Keratinocyte (primary cell): ENCODE measurements around the gene KIF11. TPM values are rescaled to one million over a fixed set of nuclear protein-coding genes. Genes with fewer than 3 reads are reported as not detected.

ENCODE experiments used
- DNase-seq: peaks from one replicate; pipeline ENCODE4 v3.0.0-alpha.2; 2011; ENCODE audit warnings: low read depth, missing footprints, low spot score
- FAIRE-seq: peaks from 2 replicates; lab custom pipeline; 2011; peaks lifted over from hg19 to GRCh38; lab: Jason Lieb, UNC
- H2AFZ ChIP-seq: 2 replicates; pipeline ENCODE4 v1.6.0; 2012; ENCODE audit warnings: low read length, control low read depth, inconsistent platforms; ENCODE audit not compliant: control insufficient read depth
- H3K27ac ChIP-seq: 2 replicates; pipeline ENCODE4 v1.5.1; 2011; ENCODE audit warnings: low read length; ENCODE audit not compliant: control insufficient read depth, insufficient read depth
- H3K27me3 ChIP-seq: 3 replicates; pipeline ENCODE4 v1.6.0; 2011; ENCODE audit warnings: low read length; ENCODE audit not compliant: control insufficient read depth, insufficient read depth; ENCODE audit errors: extremely low read depth
- H3K36me3 ChIP-seq, 2 experiments: 2 replicates in 1 of 2; 3 replicates in 1 of 2; pipeline ENCODE4 v1.5.1; 2011; ENCODE audit warnings: low read length in 2 of 2, mild to moderate bottlenecking in 1 of 2; ENCODE audit not compliant: control insufficient read depth in 2 of 2, insufficient read depth in 2 of 2; ENCODE audit errors: extremely low read depth in 1 of 2
- H3K4me1 ChIP-seq: 3 replicates; pipeline ENCODE4 v1.5.1; 2011; ENCODE audit warnings: low read length; ENCODE audit not compliant: control insufficient read depth, insufficient read depth; ENCODE audit errors: extremely low read depth
- H3K4me2 ChIP-seq: 3 replicates; pipeline ENCODE4 v1.6.0; 2011; ENCODE audit warnings: low read depth, low read length; ENCODE audit not compliant: control insufficient read depth, insufficient read depth; ENCODE audit errors: extremely low read depth
- H3K4me3 ChIP-seq, 3 experiments: fragments of 200-600 bp in 1 of 3; sonication (generic) in 1 of 3; 2 replicates in 2 of 3; 3 replicates in 1 of 3; pipeline ENCODE4 v1.5.1; 2011 to 2016; ENCODE audit warnings: low read length in 3 of 3, mild to moderate bottlenecking in 3 of 3, control low read depth in 2 of 3, inconsistent platforms in 1 of 3, low read depth in 1 of 3, mixed read lengths in 1 of 3, mixed run types in 1 of 3, moderate library complexity in 1 of 3; ENCODE audit not compliant: control insufficient read depth in 2 of 3, insufficient read depth in 2 of 3; ENCODE audit errors: extremely low read depth in 1 of 3
- H3K79me2 ChIP-seq: 2 replicates; pipeline ENCODE4 v1.6.0; 2012; ENCODE audit warnings: low read length; ENCODE audit not compliant: control insufficient read depth, insufficient read depth
- H3K9ac ChIP-seq: 3 replicates; pipeline ENCODE4 v1.6.0; 2011; ENCODE audit warnings: low read length; ENCODE audit not compliant: control insufficient read depth, insufficient read depth; ENCODE audit errors: extremely low read depth
- H3K9me1 ChIP-seq: 3 replicates; pipeline ENCODE4 v1.6.0; 2011; ENCODE audit warnings: low read length; ENCODE audit not compliant: control insufficient read depth, insufficient read depth; ENCODE audit errors: extremely low read depth
- H3K9me3 ChIP-seq: 2 replicates; pipeline ENCODE4 v1.5.1; 2012; ENCODE audit warnings: low read depth, low read length; ENCODE audit not compliant: control insufficient read depth
- H4K20me1 ChIP-seq: 3 replicates; pipeline ENCODE4 v1.6.0; 2011; ENCODE audit warnings: low read length; ENCODE audit not compliant: control insufficient read depth, insufficient read depth; ENCODE audit errors: extremely low read depth
- EZH2 ChIP-seq: IDR thresholded peaks from one replicate; pipeline ENCODE4 v1.6.1; 2012; ENCODE audit warnings: inconsistent platforms, mild to moderate bottlenecking, low read length, moderate library complexity
- dilution Hi-C: fragments of 300-500 bp; cut with MboI; formaldehyde crosslinking; loops from one replicate; pipeline ENCODE4 v1.7.0; 2020; ENCODE audit warnings: low sequenced_read_pairs; ENCODE audit not compliant: extremely low pct_ligation_motif_present
- polyA plus RNA-seq, 5 experiments: library from polyadenylated mRNA; depleted of rRNA in 3 of 5; stranded (reverse) in 3 of 5; stranded (forward) in 1 of 5; unstranded in 1 of 5; fragments of >200 nt; gene quantifications; 1 replicate in 1 of 5; 2 replicates in 3 of 5; 3 replicates in 1 of 5; pipeline versions ENCODE4 v1.2.1 to v1.2.3, GENCODE V29; 2011 to 2012; ENCODE audit warnings: missing spikeins in 2 of 5, low read depth in 1 of 5, low replicate concordance in 1 of 5
- TF ChIP-seq, protein P1 (sequence below), 3 experiments: IDR thresholded peaks in 1 of 3; conservative IDR thresholded peaks in 1 of 3; optimal IDR thresholded peaks in 1 of 3; 2 replicates in 2 of 3; 3 replicates in 1 of 3; pipeline versions ENCODE3 to v1.5.1; 2011; ENCODE audit warnings: low read length in 3 of 3, mild to moderate bottlenecking in 3 of 3, moderate library complexity in 2 of 3, control low read depth in 1 of 3, inconsistent platforms in 1 of 3; ENCODE audit not compliant: insufficient read depth in 2 of 3; ENCODE audit errors: extremely low read depth in 1 of 3

KIF11 gene
- polyA plus RNA-seq, 1 donor (not counting 4 experiments of a cell fraction or from before 2014, with no cell fraction given): 10.6 TPM

DNA sequence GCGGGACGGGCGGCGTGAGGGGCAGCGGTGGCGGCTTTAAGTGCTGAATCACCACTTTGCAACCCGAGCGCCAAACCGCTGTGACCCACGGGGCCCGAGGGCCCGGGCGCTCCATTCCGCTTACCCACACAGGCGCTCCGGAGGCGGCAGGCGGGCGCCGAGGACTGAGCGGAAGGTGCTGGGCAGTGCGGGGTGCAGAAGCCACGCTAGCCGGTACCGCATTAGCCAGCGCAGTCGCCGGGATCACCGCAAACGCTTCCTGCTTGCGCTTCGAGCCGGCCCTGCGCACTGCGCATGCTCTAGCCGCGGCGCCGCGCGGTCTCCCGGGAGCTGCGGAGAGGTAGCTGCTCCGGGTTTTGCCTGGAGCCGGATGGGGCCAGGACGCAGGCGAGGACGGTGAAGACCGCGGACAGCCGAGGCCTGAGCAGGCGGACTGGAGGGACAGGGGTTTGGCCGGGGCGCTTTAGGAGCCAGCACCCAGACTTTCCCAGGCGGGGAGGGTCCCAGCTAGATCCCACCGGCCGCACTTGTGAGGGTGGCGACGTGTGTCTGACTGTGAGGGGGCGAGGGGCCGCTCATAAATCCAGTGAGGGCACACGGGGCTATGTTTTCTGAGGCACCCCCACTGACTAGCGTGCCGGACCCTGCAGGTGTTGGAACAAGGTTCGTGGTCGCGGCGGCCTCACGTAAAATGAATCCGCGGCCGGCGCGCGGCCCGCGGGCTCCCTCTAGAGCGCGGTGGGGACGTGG lies 19.0 kb upstream of the KIF11 start, which contains the start of gene IDE:
Gene IDE (minus strand): TSS at position 296 of the 750 bp plus-strand sequence. CDS start 74 bp downstream, at position 222.
- FAIRE-seq (no peak), DNase-seq (no peak)
- Histone ChIP-seq H4K20me1 (no peaks in the 10 kb centered on the region), H3K4me1 (peaks cover 26% of the 10 kb centered on the region), H3K9me3 (no peaks in the 10 kb centered on the region), H3K9ac (peak within 1 kb of the TSS; percentile 91), H3K9me1 (no peaks in the 10 kb centered on the region), H3K27ac (peak within 1 kb of the TSS; percentile 87), H3K36me3 (no peaks in the 10 kb centered on the region), H3K27me3 (no peaks in the 10 kb centered on the region), H3K4me2 (peak within 1 kb of the TSS; percentile 97), H3K79me2 (peaks cover 33% of the 10 kb centered on the region), H3K4me3 (peak within 1 kb of the TSS; percentile 66 to 93 (median 83)), H2AFZ (peak within 1 kb of the TSS; percentile 95)
- dilution Hi-C loops: no loop called here
- no peak for TF ChIP-seq EZH2
- TF ChIP-seq, protein P1, sequence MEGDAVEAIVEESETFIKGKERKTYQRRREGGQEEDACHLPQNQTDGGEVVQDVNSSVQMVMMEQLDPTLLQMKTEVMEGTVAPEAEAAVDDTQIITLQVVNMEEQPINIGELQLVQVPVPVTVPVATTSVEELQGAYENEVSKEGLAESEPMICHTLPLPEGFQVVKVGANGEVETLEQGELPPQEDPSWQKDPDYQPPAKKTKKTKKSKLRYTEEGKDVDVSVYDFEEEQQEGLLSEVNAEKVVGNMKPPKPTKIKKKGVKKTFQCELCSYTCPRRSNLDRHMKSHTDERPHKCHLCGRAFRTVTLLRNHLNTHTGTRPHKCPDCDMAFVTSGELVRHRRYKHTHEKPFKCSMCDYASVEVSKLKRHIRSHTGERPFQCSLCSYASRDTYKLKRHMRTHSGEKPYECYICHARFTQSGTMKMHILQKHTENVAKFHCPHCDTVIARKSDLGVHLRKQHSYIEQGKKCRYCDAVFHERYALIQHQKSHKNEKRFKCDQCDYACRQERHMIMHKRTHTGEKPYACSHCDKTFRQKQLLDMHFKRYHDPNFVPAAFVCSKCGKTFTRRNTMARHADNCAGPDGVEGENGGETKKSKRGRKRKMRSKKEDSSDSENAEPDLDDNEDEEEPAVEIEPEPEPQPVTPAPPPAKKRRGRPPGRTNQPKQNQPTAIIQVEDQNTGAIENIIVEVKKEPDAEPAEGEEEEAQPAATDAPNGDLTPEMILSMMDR (optimal IDR thresholded peaks at IDR 0.05 in 1 of 3, IDR thresholded peaks at IDR 0.05 in 1 of 3, conservative IDR thresholded peaks at IDR 0.05 in 1 of 3; ENCODE audit: extremely low read depth in 1 of 3, insufficient read depth in 2 of 3, low read length in 3 of 3): peak; percentile 70 to 94 (median 93)

DNA sequence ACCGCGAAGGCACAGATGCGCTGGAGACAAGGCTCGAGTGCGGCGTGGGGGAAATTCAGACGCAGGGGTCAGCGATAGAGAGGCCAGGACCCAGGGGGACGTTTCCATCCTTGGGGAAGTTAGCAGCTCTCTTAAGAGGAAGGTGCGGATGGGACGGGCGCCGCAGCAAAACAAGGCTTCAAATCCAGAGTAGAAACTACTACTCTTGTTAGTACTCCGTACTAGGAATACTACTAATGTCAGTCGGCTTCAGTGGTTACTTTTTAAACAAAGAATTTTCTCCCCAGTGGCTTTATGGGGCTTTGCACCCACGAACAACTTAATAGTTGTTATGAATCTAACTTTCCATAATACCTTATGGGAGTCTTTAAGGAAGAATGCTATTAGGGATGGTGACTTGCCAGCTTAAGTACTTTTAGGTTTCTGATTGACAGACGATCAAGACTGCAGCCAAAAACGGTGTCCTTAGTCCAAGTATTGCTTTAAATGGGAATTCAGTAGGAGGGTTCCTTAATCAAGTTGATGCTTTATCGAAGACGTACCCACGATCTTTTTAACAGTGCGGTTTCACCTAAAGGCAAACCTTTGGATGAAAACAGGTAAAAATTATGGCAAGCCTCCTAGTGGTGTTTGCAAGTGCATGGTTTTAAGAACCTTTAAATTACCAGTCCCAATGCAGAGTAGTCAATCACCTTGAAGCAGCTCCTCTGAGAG lies 18.2 kb upstream of the KIF11 start:
- Histone ChIP-seq H3K9ac (peak overlapping the region; percentile 91), H3K4me1 (peaks cover 23% of the 10 kb centered on the region), H3K36me3 (no peaks in the 10 kb centered on the region), H3K27ac (peak overlapping the region; percentile 87), H4K20me1 (no peaks in the 10 kb centered on the region), H3K4me2 (peak overlapping the region; percentile 97), H3K9me3 (no peaks in the 10 kb centered on the region), H2AFZ (peak overlapping the region; percentile 95), H3K27me3 (no peaks in the 10 kb centered on the region), H3K4me3 (peak overlapping the region; percentile 66 to 93 (median 83)), H3K79me2 (peaks cover 29% of the 10 kb centered on the region), H3K9me1 (no peaks in the 10 kb centered on the region)
- TF ChIP-seq EZH2: no peak
- TF ChIP-seq, protein P1 (optimal IDR thresholded peaks at IDR 0.05 in 1 of 3, IDR thresholded peaks at IDR 0.05 in 1 of 3, conservative IDR thresholded peaks at IDR 0.05 in 1 of 3; ENCODE audit: extremely low read depth in 1 of 3, insufficient read depth in 2 of 3, low read length in 3 of 3): peak in 1 of 3 experiments; percentile 29
- dilution Hi-C loops: no loop called here
- FAIRE-seq: peak; percentile 60
- DNase-seq: no peak
